ENCODE data around the gene HTRA1. TPM values are rescaled to one million over a fixed set of nuclear protein-coding genes. Genes with fewer than 3 reads are reported as not detected.

The HTRA1 gene
- total and polyA plus RNA-seq, 7 experiments from 2014 or later: 0.22 to 0.64 (median 0.40) TPM; not detected in 3

- intact Hi-C loops (cut with micrococcal nuclease): no loop called here
- Histone ChIP-seq H3K27ac (ENCODE audit: low read depth, low read length) (no peak overlapping the region), H3K9me3 (ENCODE audit: control insufficient read depth in 2 of 3, low read length in 3 of 3) (no peaks in the 10 kb centered on the region), H3K4me3 (ENCODE audit: low read length) (no peak overlapping the region), H3K4me1 (ENCODE audit: control insufficient read depth in 2 of 2, insufficient read depth in 2 of 2, low read length in 2 of 2) (no peaks in the 10 kb centered on the region), H3K36me3 (ENCODE audit: control insufficient read depth in 2 of 3, insufficient read depth in 3 of 3, low read length in 3 of 3) (no peaks in the 10 kb centered on the region), H3K27me3 (ENCODE audit: control insufficient read depth in 2 of 2, insufficient read depth in 2 of 2, low read length in 2 of 2) (no peaks in the 10 kb centered on the region)
- no peaks in the 10 kb centered on the region for H3K4me1 Mint-ChIP-seq
- no peak overlapping the region for H3K27ac Mint-ChIP-seq
- POLR2A ChIA-PET: no interaction called here
- ATAC-seq (no peak), DNase-seq (no peak)
- H3K4me3 Mint-ChIP-seq: no peak overlapping the region
- no peaks in the 10 kb centered on the region for H3K9me3 Mint-ChIP-seq
- peaks cover 0 to 26% (median 12%) of the 10 kb centered on the region in 5 donors for H3K27me3 Mint-ChIP-seq
- no peaks in the 10 kb centered on the region for H3K36me3 Mint-ChIP-seq
- CTCF ChIA-PET: no interaction called here
These were observed 12.8 kb upstream of the HTRA1 start for GRCh38 chr10:122448600-122448999.

DNA sequence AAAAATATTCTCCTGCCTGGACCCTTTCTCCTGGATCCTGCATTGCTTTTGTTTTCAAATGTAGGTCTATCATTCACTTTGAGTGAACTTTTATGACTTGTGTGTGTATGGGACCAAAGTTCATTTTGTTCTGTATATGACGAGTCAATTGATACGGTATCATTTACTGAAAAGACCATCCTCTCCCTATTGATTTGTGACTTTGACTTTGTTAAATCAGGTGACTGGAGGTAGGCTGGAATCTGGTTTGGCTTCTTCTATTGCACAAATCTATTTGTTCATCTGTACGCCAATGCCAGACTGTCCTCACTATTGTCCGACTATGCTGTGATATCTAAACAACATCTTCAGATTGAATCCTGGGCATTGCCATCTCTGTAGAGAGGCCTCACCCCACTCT lies 12.2 kb upstream of the HTRA1 start:
- intact Hi-C loops (cut with micrococcal nuclease): no loop called here
- no peaks in the 10 kb centered on the region for H3K4me1 Mint-ChIP-seq
- no peak overlapping the region for H3K4me3 Mint-ChIP-seq
- H3K4me3 ChIP-seq (ENCODE audit: low read length): no peak overlapping the region
- no peaks in the 10 kb centered on the region for H3K36me3 Mint-ChIP-seq
- H3K27ac Mint-ChIP-seq: no peak overlapping the region
- ChIA-PET CTCF (no interaction called here), POLR2A (no interaction called here)
- DNase-seq: no peak
- no peaks in the 10 kb centered on the region for H3K27me3 ChIP-seq (ENCODE audit: control insufficient read depth in 2 of 2, insufficient read depth in 2 of 2, low read length in 2 of 2)
- no peak overlapping the region for H3K27ac ChIP-seq (ENCODE audit: low read depth, low read length)
- no peaks in the 10 kb centered on the region for H3K36me3 ChIP-seq (ENCODE audit: control insufficient read depth in 2 of 3, insufficient read depth in 3 of 3, low read length in 3 of 3)
- H3K27me3 Mint-ChIP-seq: peaks cover 2 to 26% (median 15%) of the 10 kb centered on the region in 5 donors
- no peaks in the 10 kb centered on the region for H3K9me3 ChIP-seq (ENCODE audit: control insufficient read depth in 2 of 3, low read length in 3 of 3)
- no peaks in the 10 kb centered on the region for H3K4me1 ChIP-seq (ENCODE audit: control insufficient read depth in 2 of 2, insufficient read depth in 2 of 2, low read length in 2 of 2)
- no peaks in the 10 kb centered on the region for H3K9me3 Mint-ChIP-seq
- ATAC-seq: no peak

- H3K36me3 Mint-ChIP-seq: no peaks in the 10 kb centered on the region
- Histone ChIP-seq H3K27me3 (ENCODE audit: control insufficient read depth in 2 of 2, insufficient read depth in 2 of 2, low read length in 2 of 2) (no peaks in the 10 kb centered on the region), H3K4me1 (ENCODE audit: control insufficient read depth in 2 of 2, insufficient read depth in 2 of 2, low read length in 2 of 2) (no peaks in the 10 kb centered on the region), H3K4me3 (ENCODE audit: low read length) (no peak overlapping the region), H3K9me3 (ENCODE audit: control insufficient read depth in 2 of 3, low read length in 3 of 3) (no peaks in the 10 kb centered on the region), H3K36me3 (ENCODE audit: control insufficient read depth in 2 of 3, insufficient read depth in 3 of 3, low read length in 3 of 3) (no peaks in the 10 kb centered on the region), H3K27ac (ENCODE audit: low read depth, low read length) (no peak overlapping the region)
- H3K4me3 Mint-ChIP-seq: no peak overlapping the region
- peaks cover 6 to 28% (median 19%) of the 10 kb centered on the region in 5 donors for H3K27me3 Mint-ChIP-seq
- H3K4me1 Mint-ChIP-seq: no peaks in the 10 kb centered on the region
- POLR2A ChIA-PET: interaction anchor here (0.7 kb wide), 1 partner anchor 18 kb away, joined by 3 read pairs; no protein-coding TSS in a partner anchor
- CTCF ChIA-PET: interaction anchor here (0.7 kb wide), 1 partner anchor 111 kb away, joined by 4 read pairs; no protein-coding TSS in a partner anchor
- no peak for ATAC-seq
- no peak for DNase-seq
- H3K27ac Mint-ChIP-seq: no peak overlapping the region
- no peaks in the 10 kb centered on the region for H3K9me3 Mint-ChIP-seq
- intact Hi-C loops (cut with micrococcal nuclease): no loop called here
These were observed 10.9 kb upstream of the HTRA1 start for GRCh38 chr10:122450353-122450990.

DNA sequence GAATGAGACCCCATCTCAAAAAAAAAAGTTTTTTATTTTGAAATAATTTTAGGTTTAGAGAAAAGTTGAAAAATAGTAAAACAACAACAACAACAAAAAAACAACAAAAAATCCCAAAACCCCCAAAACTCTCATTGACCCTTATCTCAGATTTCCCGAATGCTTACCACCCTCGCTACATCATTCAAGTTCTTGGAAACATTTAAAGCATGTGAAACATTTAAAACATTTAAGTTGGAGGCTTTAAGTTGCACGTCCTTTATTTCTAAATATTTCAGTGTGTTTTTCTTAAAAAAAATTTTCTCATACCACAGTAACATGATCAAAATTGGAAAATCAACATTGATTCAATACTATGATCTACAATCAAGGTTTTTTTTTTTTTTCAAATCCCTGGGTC lies 7.3 kb upstream of the HTRA1 start:
- H3K36me3 Mint-ChIP-seq: no peaks in the 10 kb centered on the region
- peaks cover 0 to 2% (median 0%) of the 10 kb centered on the region in 7 donors for H3K4me1 Mint-ChIP-seq
- no peak overlapping the region for H3K4me3 Mint-ChIP-seq
- Histone ChIP-seq H3K4me3 (ENCODE audit: low read length) (no peak overlapping the region), H3K27me3 (ENCODE audit: control insufficient read depth in 2 of 2, insufficient read depth in 2 of 2, low read length in 2 of 2) (peaks cover 9 to 10% of the 10 kb centered on the region in 2 donors), H3K36me3 (ENCODE audit: control insufficient read depth in 2 of 3, insufficient read depth in 3 of 3, low read length in 3 of 3) (no peaks in the 10 kb centered on the region), H3K27ac (ENCODE audit: low read depth, low read length) (no peak overlapping the region), H3K9me3 (ENCODE audit: control insufficient read depth in 2 of 3, low read length in 3 of 3) (no peaks in the 10 kb centered on the region), H3K4me1 (ENCODE audit: control insufficient read depth in 2 of 2, insufficient read depth in 2 of 2, low read length in 2 of 2) (no peaks in the 10 kb centered on the region)
- POLR2A ChIA-PET: no interaction called here
- no peak overlapping the region for H3K27ac Mint-ChIP-seq
- intact Hi-C loops (cut with micrococcal nuclease): no loop called here
- DNase-seq: no peak
- CTCF ChIA-PET: no interaction called here
- no peak for ATAC-seq
- H3K27me3 Mint-ChIP-seq: peaks cover 24 to 61% (median 42%) of the 10 kb centered on the region in 5 donors
- no peaks in the 10 kb centered on the region for H3K9me3 Mint-ChIP-seq

- intact Hi-C loops (cut with micrococcal nuclease): no loop called here
- H3K4me1 ChIP-seq (ENCODE audit: control insufficient read depth in 2 of 2, insufficient read depth in 2 of 2, low read length in 2 of 2): no peaks in the 10 kb centered on the region
- ChIA-PET CTCF (interaction anchor here (1.0 kb wide), 1 partner anchor 19 kb away, joined by 5 read pairs; no protein-coding TSS in a partner anchor), POLR2A (no interaction called here)
- Mint-ChIP-seq H3K4me3 (no peak within 1 kb of the TSS), H3K9me3 (no peaks in the 10 kb centered on the region), H3K36me3 (no peaks in the 10 kb centered on the region), H3K27ac (no peak within 1 kb of the TSS), H3K27me3 (peaks cover 29 to 66% (median 44%) of the 10 kb centered on the region in 5 donors), H3K4me1 (peaks cover 0 to 5% (median 0%) of the 10 kb centered on the region in 7 donors)
- H3K36me3 ChIP-seq (ENCODE audit: control insufficient read depth in 2 of 3, insufficient read depth in 3 of 3, low read length in 3 of 3): no peaks in the 10 kb centered on the region
- no peak within 1 kb of the TSS for H3K27ac ChIP-seq (ENCODE audit: low read depth, low read length)
- no peak within 1 kb of the TSS for H3K4me3 ChIP-seq (ENCODE audit: low read length)
- peaks cover 12 to 13% of the 10 kb centered on the region in 2 donors for H3K27me3 ChIP-seq (ENCODE audit: control insufficient read depth in 2 of 2, insufficient read depth in 2 of 2, low read length in 2 of 2)
- ATAC-seq (no peak), DNase-seq (no peak)
- no peaks in the 10 kb centered on the region for H3K9me3 ChIP-seq (ENCODE audit: control insufficient read depth in 2 of 3, low read length in 3 of 3)
These were observed 6.7 kb upstream of the HTRA1 start, which contains the start of gene ARMS2 for GRCh38 chr10:122454603-122455080. Gene ARMS2, plus strand, starts transcription at chr10:122454653. Its CDS starts 75 bp downstream, at chr10:122454728.

DNA sequence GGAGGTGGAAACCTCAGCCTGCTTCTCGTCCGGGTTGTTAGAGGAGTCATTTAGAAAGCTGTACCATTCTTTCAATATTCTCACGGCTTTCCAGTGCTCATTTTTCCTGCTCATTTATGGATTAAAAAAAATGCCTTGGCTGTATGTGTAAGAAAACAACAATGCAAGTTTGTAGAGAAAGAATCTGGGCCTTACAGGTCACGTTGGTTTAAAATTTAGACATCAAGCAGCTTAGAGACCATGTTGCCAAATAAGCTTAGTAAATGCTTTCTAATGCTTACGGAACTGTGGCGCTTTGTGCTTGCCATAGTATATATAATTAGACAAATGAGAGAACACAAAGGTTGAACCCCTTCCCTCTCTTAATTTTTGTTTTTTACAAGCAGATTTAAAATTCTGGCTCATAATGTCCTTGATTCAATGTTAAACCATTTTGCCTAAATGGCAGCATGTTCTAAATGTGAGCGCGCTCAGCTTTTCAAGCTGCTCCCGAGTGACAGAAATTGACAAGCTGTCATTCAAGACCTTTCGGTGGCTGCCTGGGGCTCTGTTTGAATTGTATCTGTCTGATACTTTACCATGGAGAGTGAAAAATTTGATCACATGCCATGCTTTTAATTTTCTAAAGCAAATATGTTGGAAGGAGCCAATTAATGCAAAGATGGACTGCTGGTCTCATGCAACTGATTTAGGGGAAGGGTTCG lies 5.8 kb upstream of the HTRA1 start:
- ChIA-PET POLR2A (no interaction called here), CTCF (interaction anchor here (1.0 kb wide), 1 partner anchor 20 kb away, joined by 5 read pairs; no protein-coding TSS in a partner anchor)
- no peaks in the 10 kb centered on the region for H3K36me3 Mint-ChIP-seq
- Histone ChIP-seq H3K9me3 (ENCODE audit: control insufficient read depth in 2 of 3, low read length in 3 of 3) (no peaks in the 10 kb centered on the region), H3K4me1 (ENCODE audit: control insufficient read depth in 2 of 2, insufficient read depth in 2 of 2, low read length in 2 of 2) (peaks cover 0 to 2% of the 10 kb centered on the region in 2 donors), H3K4me3 (ENCODE audit: low read length) (no peak overlapping the region), H3K27me3 (ENCODE audit: control insufficient read depth in 2 of 2, insufficient read depth in 2 of 2, low read length in 2 of 2) (peaks cover 13 to 21% of the 10 kb centered on the region in 2 donors), H3K27ac (ENCODE audit: low read depth, low read length) (no peak overlapping the region), H3K36me3 (ENCODE audit: control insufficient read depth in 2 of 3, insufficient read depth in 3 of 3, low read length in 3 of 3) (no peaks in the 10 kb centered on the region)
- H3K27ac Mint-ChIP-seq: no peak overlapping the region
- peaks cover 0 to 9% (median 2%) of the 10 kb centered on the region in 7 donors for H3K4me1 Mint-ChIP-seq
- H3K4me3 Mint-ChIP-seq: no peak overlapping the region
- no peak for ATAC-seq
- H3K9me3 Mint-ChIP-seq: no peaks in the 10 kb centered on the region
- peaks cover 38 to 69% (median 49%) of the 10 kb centered on the region in 5 donors for H3K27me3 Mint-ChIP-seq
- DNase-seq: no peak
- intact Hi-C loops (cut with micrococcal nuclease): no loop called here

Data from naive thymus-derived CD4-positive, alpha-beta T cell (primary cell).